ENCODE results near the gene OLIG2. TPM values are rescaled to one million over a fixed set of nuclear protein-coding genes. Genes with fewer than 3 reads are reported as not detected.

The OLIG2 gene
- not detected for total RNA-seq

- peaks cover 100% of the 10 kb centered on the region for H3K27me3 ChIP-seq
- H3K4me1 ChIP-seq: peaks cover 68% of the 10 kb centered on the region
- no peak within 1 kb of the TSS for H3K27ac ChIP-seq
- WGBS: 4% methylated on average over 37 of the region's 59 CpGs
- H3K9me3 ChIP-seq: no peaks in the 10 kb centered on the region
- no peak within 1 kb of the TSS for H3K4me3 ChIP-seq
- H3K36me3 ChIP-seq: no peaks in the 10 kb centered on the region
- no peak for DNase-seq (ENCODE audit: low spot score in 2 of 2)
- TF ChIP-seq EP300 (IDR thresholded peaks at IDR 0.05) (no peak), POLR2A (IDR thresholded peaks at IDR 0.05) (no peak), POLR2AphosphoS5 (IDR thresholded peaks at IDR 0.05) (no peak), CTCF (IDR thresholded peaks at IDR 0.05) (no peak)
These were observed at the start of gene OLIG2 for GRCh38 chr21:33025489-33026442. TSS of gene OLIG2 (plus strand) at chr21:33025935. CDS start at chr21:33026863, 928 bp downstream.

GRCh38 chr21:32976791-32977190 is 48.9 kb upstream of the OLIG2 start:
- Histone ChIP-seq H3K27me3 (peaks cover 41% of the 10 kb centered on the region), H3K36me3 (no peaks in the 10 kb centered on the region), H3K27ac (no peak overlapping the region), H3K4me3 (no peak overlapping the region), H3K4me1 (no peaks in the 10 kb centered on the region), H3K9me3 (no peaks in the 10 kb centered on the region)
- no peak for DNase-seq (ENCODE audit: low spot score in 2 of 2)
- 48% methylated on average over 3 of the region's 3 CpGs for WGBS
- no peak for TF ChIP-seq CTCF (IDR thresholded peaks at IDR 0.05)

DNA sequence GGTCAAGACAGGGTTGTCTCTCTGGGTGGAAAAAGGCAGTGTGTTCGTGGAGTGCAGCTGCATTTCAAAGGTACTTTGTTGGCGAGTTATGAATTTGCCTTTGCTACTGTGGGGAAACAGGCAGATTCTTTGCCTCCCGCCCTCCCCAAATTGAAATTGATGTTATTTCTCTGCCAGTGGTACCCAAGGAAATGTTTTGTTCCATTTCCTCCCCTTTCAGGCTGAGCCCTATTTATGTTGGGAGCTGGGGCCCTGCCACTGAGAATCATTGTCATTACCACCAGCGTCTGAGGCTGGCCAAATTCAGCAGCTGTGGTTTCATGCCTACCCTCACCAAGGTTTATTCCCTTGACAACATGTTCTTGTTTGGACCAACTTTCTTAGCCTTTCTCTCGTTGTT is 48.5 kb upstream of the OLIG2 start:
- 68% methylated on average over 5 of the region's 5 CpGs for WGBS
- Histone ChIP-seq H3K27me3 (peaks cover 41% of the 10 kb centered on the region), H3K36me3 (no peaks in the 10 kb centered on the region), H3K4me1 (no peaks in the 10 kb centered on the region), H3K27ac (no peak overlapping the region), H3K4me3 (no peak overlapping the region), H3K9me3 (no peaks in the 10 kb centered on the region)
- TF ChIP-seq CTCF (IDR thresholded peaks at IDR 0.05) (no peak), POLR2AphosphoS5 (IDR thresholded peaks at IDR 0.05) (no peak), POLR2A (IDR thresholded peaks at IDR 0.05) (no peak), EP300 (IDR thresholded peaks at IDR 0.05) (no peak)
- DNase-seq (ENCODE audit: low spot score in 2 of 2): no peak

DNA sequence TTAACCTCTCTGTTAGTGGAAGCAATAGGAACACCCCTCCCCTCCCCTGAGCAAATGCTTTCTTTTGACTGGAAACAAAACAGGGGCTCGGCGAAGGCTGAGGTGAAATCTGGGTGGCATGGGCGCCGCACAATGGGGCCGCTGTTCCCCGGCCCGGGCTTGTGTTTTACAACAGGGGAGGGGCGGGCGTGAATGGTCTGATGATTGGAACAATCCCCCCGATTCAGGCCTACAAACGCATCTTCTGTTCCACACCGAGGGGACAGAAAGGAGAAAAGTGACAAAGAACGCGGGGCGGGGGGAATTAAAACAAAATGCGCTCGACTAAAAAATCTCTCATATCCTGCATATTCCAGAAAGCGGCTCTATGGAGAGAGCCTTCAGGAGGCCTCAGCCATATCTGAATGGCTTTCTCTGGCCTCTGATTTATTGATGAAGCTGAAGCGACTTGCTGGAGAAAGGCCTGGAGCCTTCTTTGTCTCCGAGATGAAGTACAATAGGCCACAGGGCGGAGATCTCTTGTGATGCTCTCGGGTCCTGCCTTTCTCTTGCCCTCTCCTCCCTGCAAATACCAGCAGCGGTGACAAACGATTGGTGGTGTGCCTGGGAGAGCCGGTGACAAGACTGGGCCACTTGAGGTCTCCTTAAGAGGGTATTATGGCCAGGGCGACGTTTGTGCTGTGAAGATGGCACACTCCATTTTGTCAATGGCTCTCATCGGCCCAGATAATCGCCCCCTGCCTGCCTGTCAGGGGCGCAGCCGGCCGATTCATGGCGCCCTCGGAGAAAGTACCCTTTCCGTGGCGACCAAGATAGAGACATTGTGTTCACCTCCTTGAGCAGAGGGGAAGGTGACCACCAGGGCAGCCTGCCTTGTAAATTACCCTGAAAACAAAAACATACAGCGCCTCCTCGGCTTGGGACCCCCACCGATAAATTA is 47.1 kb upstream of the OLIG2 start:
- 66% methylated on average over 35 of the region's 39 CpGs for WGBS
- H3K4me1 ChIP-seq: no peaks in the 10 kb centered on the region
- no peak for DNase-seq (ENCODE audit: low spot score in 2 of 2)
- H3K36me3 ChIP-seq: no peaks in the 10 kb centered on the region
- H3K27ac ChIP-seq: no peak overlapping the region
- no peak overlapping the region for H3K4me3 ChIP-seq
- TF ChIP-seq CTCF (IDR thresholded peaks at IDR 0.05) (no peak), POLR2A (IDR thresholded peaks at IDR 0.05) (no peak), POLR2AphosphoS5 (IDR thresholded peaks at IDR 0.05) (no peak), EP300 (IDR thresholded peaks at IDR 0.05) (no peak)
- H3K9me3 ChIP-seq: no peaks in the 10 kb centered on the region
- peaks cover 52% of the 10 kb centered on the region for H3K27me3 ChIP-seq
